ENCODE data around the gene ZNHIT1.
A peak's percentile ranks its signal among the peaks of the same experiment; 100 is the strongest.

Gene ZNHIT1

DNA sequence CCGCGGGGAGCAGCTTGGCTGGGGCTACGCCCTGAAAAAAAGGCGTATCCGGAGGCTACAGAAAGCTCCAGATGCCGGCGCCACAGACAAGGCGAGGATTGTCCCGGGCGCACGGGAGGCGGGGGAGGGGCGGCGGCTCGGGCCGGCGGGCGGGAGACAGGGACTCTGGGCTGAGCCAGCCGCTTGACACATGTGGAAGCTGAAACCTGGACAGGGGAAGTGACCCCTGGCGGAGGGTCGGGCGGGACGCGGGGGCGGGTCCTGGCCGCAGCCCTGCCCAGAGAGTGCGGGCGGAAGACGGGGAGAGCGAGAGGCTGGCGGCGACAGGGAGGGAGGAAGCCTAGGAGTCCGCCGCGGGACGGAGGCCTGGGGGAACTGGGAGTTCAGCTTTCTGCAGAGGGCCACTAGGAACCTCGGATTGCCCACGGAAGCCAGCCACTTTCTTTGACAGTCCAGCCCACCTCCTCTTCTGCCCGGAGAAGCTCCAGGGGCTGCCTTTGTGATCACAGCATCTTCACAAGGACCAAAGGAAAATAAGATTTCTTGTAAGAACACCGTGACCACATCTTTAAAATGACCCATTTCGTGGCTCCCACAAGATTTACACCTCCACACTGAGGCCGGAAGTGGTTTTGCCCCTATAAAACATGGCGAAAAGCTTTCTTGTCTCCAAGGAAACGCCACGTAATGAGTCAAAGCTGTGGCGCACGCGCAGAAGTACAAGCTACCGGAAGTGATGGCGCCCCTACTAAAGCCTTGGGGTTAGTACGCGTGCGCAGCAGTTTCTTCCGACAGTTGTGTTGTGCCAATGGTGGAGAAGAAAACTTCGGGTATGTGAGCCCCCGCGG, at the start of gene ZNHIT1, which contains the start of gene PLOD3:
ZNHIT1 (plus strand) TSS at position 778 of the 848 bp plus-strand sequence; CDS start at position 809, 31 bp downstream.
PLOD3 (minus strand) TSS at position 194 of the 848 bp plus-strand sequence. CDS start 307 bp downstream, outside the sequence.
- TF ChIP-seq, protein P1, sequence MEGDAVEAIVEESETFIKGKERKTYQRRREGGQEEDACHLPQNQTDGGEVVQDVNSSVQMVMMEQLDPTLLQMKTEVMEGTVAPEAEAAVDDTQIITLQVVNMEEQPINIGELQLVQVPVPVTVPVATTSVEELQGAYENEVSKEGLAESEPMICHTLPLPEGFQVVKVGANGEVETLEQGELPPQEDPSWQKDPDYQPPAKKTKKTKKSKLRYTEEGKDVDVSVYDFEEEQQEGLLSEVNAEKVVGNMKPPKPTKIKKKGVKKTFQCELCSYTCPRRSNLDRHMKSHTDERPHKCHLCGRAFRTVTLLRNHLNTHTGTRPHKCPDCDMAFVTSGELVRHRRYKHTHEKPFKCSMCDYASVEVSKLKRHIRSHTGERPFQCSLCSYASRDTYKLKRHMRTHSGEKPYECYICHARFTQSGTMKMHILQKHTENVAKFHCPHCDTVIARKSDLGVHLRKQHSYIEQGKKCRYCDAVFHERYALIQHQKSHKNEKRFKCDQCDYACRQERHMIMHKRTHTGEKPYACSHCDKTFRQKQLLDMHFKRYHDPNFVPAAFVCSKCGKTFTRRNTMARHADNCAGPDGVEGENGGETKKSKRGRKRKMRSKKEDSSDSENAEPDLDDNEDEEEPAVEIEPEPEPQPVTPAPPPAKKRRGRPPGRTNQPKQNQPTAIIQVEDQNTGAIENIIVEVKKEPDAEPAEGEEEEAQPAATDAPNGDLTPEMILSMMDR (IDR thresholded peaks at IDR 0.05; ENCODE audit: low read depth, low read length) = no peak
- peak within 1 kb of the TSS; percentile 73 for H3K4me3 ChIP-seq (ENCODE audit: low read depth, low read length)
- in situ Hi-C loops (cut with HindIII; ENCODE audit: low sequenced_read_pairs) = no loop called here
- DNase-seq (ENCODE audit: low read depth, low spot score) = peak; percentile 98

- no peak for DNase-seq (ENCODE audit: low read depth, low spot score)
- TF ChIP-seq, protein P1 (IDR thresholded peaks at IDR 0.05; ENCODE audit: low read depth, low read length) = no peak
- no peak overlapping the region for H3K4me3 ChIP-seq (ENCODE audit: low read depth, low read length)
- in situ Hi-C loops (cut with HindIII; ENCODE audit: low sequenced_read_pairs) = no loop called here
Observed at GRCh38 chr7:101168412-101169049, 49.4 kb upstream of the ZNHIT1 start.

DNA sequence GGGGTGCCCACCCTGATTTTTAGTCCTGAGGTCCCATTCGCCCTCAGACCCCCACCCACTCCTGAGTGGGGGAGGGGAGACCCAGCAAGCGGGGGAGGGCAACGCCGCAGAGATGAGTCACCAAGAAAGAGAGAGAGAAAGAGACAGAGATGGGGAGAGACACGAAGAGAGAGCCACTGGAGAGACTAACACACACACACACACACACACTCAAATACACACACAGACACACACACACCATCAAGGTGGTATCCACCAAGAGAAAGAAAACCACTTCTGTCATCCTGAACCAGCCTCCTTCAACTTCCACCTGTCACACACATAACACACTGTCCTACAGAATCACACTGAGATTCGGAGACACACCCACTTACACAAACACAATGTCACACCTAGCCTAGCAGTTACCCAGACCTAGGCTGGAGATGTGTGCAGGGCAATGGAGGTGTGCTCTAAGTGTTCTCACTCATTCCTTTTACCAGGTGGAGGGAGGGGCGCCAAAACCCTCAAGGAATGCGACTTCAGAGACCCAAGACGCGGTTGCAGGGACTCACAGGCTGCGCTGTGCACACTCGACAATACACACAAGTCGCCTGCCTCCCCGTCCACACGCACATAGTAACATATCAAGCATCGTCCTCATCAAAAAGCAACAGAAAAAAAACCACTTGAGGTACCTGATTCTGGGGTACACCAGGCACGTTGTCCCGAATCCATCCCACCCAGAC, 48.7 kb upstream of the ZNHIT1 start:
- no peak for DNase-seq (ENCODE audit: low read depth, low spot score)
- in situ Hi-C loops (cut with HindIII; ENCODE audit: low sequenced_read_pairs) = no loop called here
- H3K4me3 ChIP-seq (ENCODE audit: low read depth, low read length) = no peak overlapping the region
- TF ChIP-seq, protein P1 (IDR thresholded peaks at IDR 0.05; ENCODE audit: low read depth, low read length) = no peak

GRCh38 chr7:101169838-101170551, 48.0 kb upstream of the ZNHIT1 start:
- H3K4me3 ChIP-seq (ENCODE audit: low read depth, low read length) = no peak overlapping the region
- in situ Hi-C loops (cut with HindIII; ENCODE audit: low sequenced_read_pairs) = no loop called here
- TF ChIP-seq, protein P1 (IDR thresholded peaks at IDR 0.05; ENCODE audit: low read depth, low read length) = peak; percentile 97
- peak; percentile 48 for DNase-seq (ENCODE audit: low read depth, low spot score)

- in situ Hi-C loops (cut with HindIII; ENCODE audit: low sequenced_read_pairs) = no loop called here
- TF ChIP-seq, protein P1 (IDR thresholded peaks at IDR 0.05; ENCODE audit: low read depth, low read length) = no peak
- no peak for DNase-seq (ENCODE audit: low read depth, low spot score)
Observed at GRCh38 chr7:101170617-101171441, 47.1 kb upstream of the ZNHIT1 start.

More at GRCh38 chr7:101170617-101171441, 47.1 kb upstream of the ZNHIT1 start:
- H3K4me3 ChIP-seq (ENCODE audit: low read depth, low read length) = no peak overlapping the region

All from astrocyte of the spinal cord (primary cell).